ENCODE measurements around the gene WASF1.

GRCh38 chr6:110054664-110055386 is 124.6 kb downstream of the WASF1 start:
- TF ChIP-seq POLR2A (IDR thresholded peaks at IDR 0.05) (no peak), CTCF (IDR thresholded peaks at IDR 0.05) (no peak)

Data from testis (tissue), 2 donors.